B cell (primary cell): ENCODE measurements around the gene SWT1. TPM values are rescaled to one million over a fixed set of nuclear protein-coding genes. Genes with fewer than 3 reads are reported as not detected.

Experiments
- ATAC-seq: fragments of 200-7000 bp; cut with Tn5 transposase; one replicate; pipeline ENCODE4 v1.10.0; 2021; ENCODE audit warnings: low read depth, mild to moderate bottlenecking, moderate number of reproducible peaks, moderate library complexity
- CTCF ChIA-PET: fragments of 350-600 bp; sonication (Branson Sonifier 250); formaldehyde crosslinking; loops from one replicate; lab custom pipeline; 2021; ENCODE audit warnings: antibody characterized with exemption, inconsistent platforms; lab: Charles Lee
- POLR2A ChIA-PET: fragments of 350-600 bp; sonication (Branson Sonifier 250); formaldehyde crosslinking; loops from one replicate; lab custom pipeline; 2021; ENCODE audit warnings: antibody characterized with exemption; lab: Charles Lee
- DNase-seq: peaks from one replicate; pipeline ENCODE4 v3.0.0; 2013
- H2AFZ ChIP-seq: 2 replicates; pipeline ENCODE4 v1.6.1; 2012; ENCODE audit warnings: mild to moderate bottlenecking, low read depth, low read length; ENCODE audit not compliant: insufficient read depth, poor library complexity, severe bottlenecking
- H3K27ac ChIP-seq, 2 donors: 1 replicate in 1 of 2; 2 replicates in 1 of 2; pipeline ENCODE4 v1.5.1; 2012 to 2013; ENCODE audit warnings: low read length in 2 of 2, mild to moderate bottlenecking in 2 of 2, moderate library complexity in 1 of 2
- H3K27me3 ChIP-seq, 4 experiments: fragments of 200-600 bp in 1 of 4; sonication (generic) in 1 of 4; replicated peaks in 1 of 4; 1 replicate in 2 of 4; 2 replicates in 2 of 4; pipeline versions ENCODE4 v1.6.1 to v1.7.0; 2013 to 2016; ENCODE audit warnings: low read length in 3 of 4, mild to moderate bottlenecking in 2 of 4, mixed read lengths in 1 of 4, moderate library complexity in 1 of 4; ENCODE audit not compliant: insufficient read depth in 4 of 4, control insufficient read depth in 3 of 4; ENCODE audit errors: control extremely low read depth in 1 of 4
- H3K36me3 ChIP-seq, 2 experiments: replicated peaks in 1 of 2; 1 replicate in 1 of 2; 2 replicates in 1 of 2; pipeline versions ENCODE4 v1.6.1 to v1.7.1; 2013; ENCODE audit warnings: low read length in 1 of 2; ENCODE audit not compliant: insufficient read depth in 2 of 2, control insufficient read depth in 1 of 2; ENCODE audit errors: control extremely low read depth in 1 of 2, extremely low read depth in 1 of 2
- H3K4me1 ChIP-seq, 2 donors: fragments of 200-600 bp in 1 of 2; sonication (generic) in 1 of 2; 1 replicate in 1 of 2; 2 replicates in 1 of 2; pipeline versions ENCODE4 v1.5.1 to v1.6.1; 2013 to 2017; ENCODE audit warnings: low read length in 2 of 2; ENCODE audit not compliant: control insufficient read depth in 2 of 2, insufficient read depth in 2 of 2
- H3K4me2 ChIP-seq: replicated peaks from 2 replicates; pipeline ENCODE3; 2012; ENCODE audit warnings: mild to moderate bottlenecking, low read depth, low read length; ENCODE audit not compliant: poor library complexity, severe bottlenecking
- H3K4me3 ChIP-seq, 5 experiments: fragments of 200-600 bp in 1 of 5; sonication (generic) in 1 of 5; 1 replicate in 3 of 5; 2 replicates in 2 of 5; pipeline versions ENCODE4 v1.5.1 to v1.7.0; 2011 to 2016; ENCODE audit warnings: low read length in 4 of 5, mild to moderate bottlenecking in 4 of 5, low read depth in 2 of 5, control low read depth in 1 of 5, moderate library complexity in 1 of 5; ENCODE audit not compliant: insufficient read depth in 1 of 5; ENCODE audit errors: control extremely low read depth in 1 of 5, extremely low read depth in 1 of 5
- H3K79me2 ChIP-seq: fragments of 200-600 bp; sonication (generic); one replicate; pipeline ENCODE4 v1.6.0; 2016; ENCODE audit warnings: low read length; ENCODE audit not compliant: control insufficient read depth, insufficient read depth
- H3K9ac ChIP-seq: fragments of 200-600 bp; sonication (generic); 2 replicates; pipeline ENCODE4 v1.6.1; 2017; ENCODE audit warnings: mild to moderate bottlenecking, low read length, moderate library complexity
- H3K9me3 ChIP-seq, 3 donors: one replicate each; pipeline versions ENCODE4 v1.6.1 to v1.7.1; 2013; ENCODE audit warnings: low read length in 2 of 3; ENCODE audit not compliant: control insufficient read depth in 2 of 3, insufficient read depth in 1 of 3; ENCODE audit errors: control extremely low read depth in 1 of 3
- H4K20me1 ChIP-seq: 2 replicates; pipeline ENCODE4 v1.6.0; 2012; ENCODE audit warnings: mild to moderate bottlenecking, low read length; ENCODE audit not compliant: insufficient read depth, control insufficient read depth, poor library complexity, severe bottlenecking
- H3K27ac Mint-ChIP-seq: one replicate; pipeline ENCODE4 v1.8.0; 2021; ENCODE audit warnings: mixed read lengths
- H3K27me3 Mint-ChIP-seq: one replicate; pipeline ENCODE4 v1.8.0; 2021; ENCODE audit warnings: mixed read lengths
- H3K4me1 Mint-ChIP-seq: one replicate; pipeline ENCODE4 v1.8.0; 2021; ENCODE audit warnings: mixed read lengths
- H3K4me3 Mint-ChIP-seq: one replicate; pipeline ENCODE4 v1.8.0; 2021; ENCODE audit warnings: mixed read lengths
- H3K9me3 Mint-ChIP-seq: one replicate; pipeline ENCODE4 v1.8.0; 2022; ENCODE audit warnings: mixed read lengths; ENCODE audit not compliant: insufficient read depth
- EZH2 ChIP-seq: IDR thresholded peaks from 2 replicates; pipeline ENCODE4 v1.6.1; 2012; ENCODE audit warnings: borderline replicate concordance, low read depth, mild to moderate bottlenecking, moderate library complexity, low read length; ENCODE audit not compliant: insufficient read depth, poor library complexity, severe bottlenecking
- WGBS: methylation state at CpG from one replicate; pipeline ENCODE4 v1.1.5; 2013; ENCODE audit warnings: missing lambda C conversion rate; ENCODE audit not compliant: insufficient coverage; 5-methylcytosine and 5-hydroxymethylcytosine counted together
- intact Hi-C: fragments of 100-400 bp; cut with micrococcal nuclease; formaldehyde crosslinking; loops from one replicate; pipeline ENCODE4 v1.10.0; 2022
- polyA plus RNA-seq: library from polyadenylated mRNA; depleted of rRNA; stranded (reverse); fragments of >200 nt; gene quantifications from 2 replicates; pipeline ENCODE4 v1.2.3, GENCODE V29; 2012
- total RNA-seq, 2 donors: library from RNA; stranded (reverse); fragments of 120-200 nt in 1 of 2; gene quantifications; 1 replicate in 1 of 2; 2 replicates in 1 of 2; pipeline versions ENCODE4 v1.2.3 to v1.2.4, GENCODE V29; 2013 to 2022
- TF ChIP-seq, protein P1 (sequence below): fragments of 200-600 bp; IDR thresholded peaks from one replicate; pipeline ENCODE4 v1.8.0; 2022; ENCODE audit warnings: antibody characterized with exemption, mild to moderate bottlenecking

The SWT1 gene
- total and polyA plus RNA-seq, 2 donors (not counting 1 experiment from before 2014, with no cell fraction given): 2.1 to 8.5 TPM

DNA sequence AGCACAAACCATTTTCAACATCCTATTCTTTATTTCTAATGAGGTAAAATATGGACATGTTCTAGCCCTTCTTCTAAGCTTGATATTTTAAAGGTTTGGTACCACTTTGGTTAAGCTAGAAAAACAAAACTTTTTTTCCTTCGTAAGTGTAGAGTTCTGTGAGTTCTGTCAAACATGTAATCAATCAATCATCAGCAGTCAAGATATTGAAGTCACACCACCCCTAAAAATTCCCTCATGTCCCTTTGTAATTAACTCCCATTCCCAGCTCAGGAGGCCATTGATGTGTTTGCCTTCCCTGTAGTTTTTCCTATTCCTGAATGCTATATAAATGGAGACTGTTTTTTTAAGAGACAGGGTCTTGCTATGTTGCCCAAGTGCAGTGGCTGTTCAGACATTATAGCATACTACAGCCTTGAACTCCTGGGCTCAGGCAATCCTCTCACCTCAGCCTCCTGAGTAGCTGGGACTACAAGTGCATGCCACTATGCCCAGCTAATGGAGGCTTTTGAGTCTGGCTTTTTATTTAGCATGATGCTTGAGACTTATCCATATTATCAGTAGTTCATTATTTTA, 137.1 kb downstream of the SWT1 start:
- peaks cover 14 to 22% of the 10 kb centered on the region in 2 donors for H3K4me1 ChIP-seq
- no peaks in the 10 kb centered on the region for H3K27me3 ChIP-seq
- ATAC-seq: no peak
- Mint-ChIP-seq H3K27ac (no peak overlapping the region), H3K4me1 (peaks cover 24% of the 10 kb centered on the region), H3K9me3 (no peaks in the 10 kb centered on the region), H3K27me3 (no peaks in the 10 kb centered on the region), H3K4me3 (no peak overlapping the region)
- no peaks in the 10 kb centered on the region for H4K20me1 ChIP-seq
- no CpG with 5 or more reads among the region's 1 CpG for WGBS
- no peak overlapping the region for H2AFZ ChIP-seq
- POLR2A ChIA-PET: no interaction called here
- no peak for TF ChIP-seq EZH2
- TF ChIP-seq, protein P1, sequence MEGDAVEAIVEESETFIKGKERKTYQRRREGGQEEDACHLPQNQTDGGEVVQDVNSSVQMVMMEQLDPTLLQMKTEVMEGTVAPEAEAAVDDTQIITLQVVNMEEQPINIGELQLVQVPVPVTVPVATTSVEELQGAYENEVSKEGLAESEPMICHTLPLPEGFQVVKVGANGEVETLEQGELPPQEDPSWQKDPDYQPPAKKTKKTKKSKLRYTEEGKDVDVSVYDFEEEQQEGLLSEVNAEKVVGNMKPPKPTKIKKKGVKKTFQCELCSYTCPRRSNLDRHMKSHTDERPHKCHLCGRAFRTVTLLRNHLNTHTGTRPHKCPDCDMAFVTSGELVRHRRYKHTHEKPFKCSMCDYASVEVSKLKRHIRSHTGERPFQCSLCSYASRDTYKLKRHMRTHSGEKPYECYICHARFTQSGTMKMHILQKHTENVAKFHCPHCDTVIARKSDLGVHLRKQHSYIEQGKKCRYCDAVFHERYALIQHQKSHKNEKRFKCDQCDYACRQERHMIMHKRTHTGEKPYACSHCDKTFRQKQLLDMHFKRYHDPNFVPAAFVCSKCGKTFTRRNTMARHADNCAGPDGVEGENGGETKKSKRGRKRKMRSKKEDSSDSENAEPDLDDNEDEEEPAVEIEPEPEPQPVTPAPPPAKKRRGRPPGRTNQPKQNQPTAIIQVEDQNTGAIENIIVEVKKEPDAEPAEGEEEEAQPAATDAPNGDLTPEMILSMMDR: no peak
- H3K9ac ChIP-seq: no peak overlapping the region
- H3K27ac ChIP-seq: no peak overlapping the region
- H3K9me3 ChIP-seq: peaks cover 0 to 1% (median 0%) of the 10 kb centered on the region in 3 donors
- peaks cover 2 to 26% of the 10 kb centered on the region in 2 experiments for H3K36me3 ChIP-seq
- CTCF ChIA-PET: interaction anchor here (1.1 kb wide), 1 partner anchor 378 kb away, joined by 3 read pairs; no protein-coding TSS in a partner anchor
- H3K4me3 ChIP-seq: no peak overlapping the region
- intact Hi-C loops: no loop called here
- H3K79me2 ChIP-seq: no peaks in the 10 kb centered on the region
- DNase-seq: no peak
- no peak overlapping the region for H3K4me2 ChIP-seq

DNA sequence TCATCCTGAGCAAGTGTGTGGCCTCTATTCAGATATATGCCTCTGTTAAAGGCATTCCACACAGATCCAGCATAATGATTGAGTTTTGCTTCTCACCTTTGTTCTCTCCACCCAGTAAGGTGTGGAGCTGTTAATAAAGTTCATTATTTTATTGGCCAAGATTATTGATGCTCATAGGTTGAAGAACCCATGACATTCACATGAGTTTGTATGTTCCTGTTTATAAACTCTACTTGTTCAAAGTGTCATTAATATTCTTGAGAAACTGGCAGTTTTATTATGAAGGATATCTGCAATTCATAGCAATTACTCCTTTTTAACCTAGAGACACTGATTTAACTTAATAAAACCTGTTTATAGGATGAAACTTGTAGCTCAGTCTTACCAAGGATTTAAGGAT, 138.1 kb downstream of the SWT1 start:
- Histone ChIP-seq H3K9me3 (no peaks in the 10 kb centered on the region), H3K9ac (no peak overlapping the region), H3K4me3 (no peak overlapping the region), H3K27me3 (no peaks in the 10 kb centered on the region), H3K4me1 (peaks cover 14 to 22% of the 10 kb centered on the region in 2 donors), H3K79me2 (no peaks in the 10 kb centered on the region), H3K36me3 (peaks cover 2 to 36% of the 10 kb centered on the region in 2 experiments), H2AFZ (no peak overlapping the region), H3K4me2 (no peak overlapping the region), H4K20me1 (no peaks in the 10 kb centered on the region), H3K27ac (no peak overlapping the region)
- TF ChIP-seq, protein P1: no peak
- no peak for TF ChIP-seq EZH2
- Mint-ChIP-seq H3K27me3 (no peaks in the 10 kb centered on the region), H3K4me3 (no peak overlapping the region), H3K27ac (no peak overlapping the region), H3K4me1 (peaks cover 24% of the 10 kb centered on the region), H3K9me3 (no peaks in the 10 kb centered on the region)
- ChIA-PET CTCF (interaction anchor here (0.6 kb wide), 1 partner anchor 372 kb away, joined by 5 read pairs; no protein-coding TSS in a partner anchor), POLR2A (no interaction called here)
- DNase-seq (no peak), ATAC-seq (no peak)
- intact Hi-C loops: no loop called here
